Measurements from ENCODE around the gene FAAP20.

The FAAP20 gene, protein sequence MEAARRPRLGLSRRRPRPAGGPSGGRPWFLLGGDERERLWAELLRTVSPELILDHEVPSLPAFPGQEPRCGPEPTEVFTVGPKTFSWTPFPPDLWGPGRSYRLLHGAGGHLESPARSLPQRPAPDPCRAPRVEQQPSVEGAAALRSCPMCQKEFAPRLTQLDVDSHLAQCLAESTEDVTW

DNA sequence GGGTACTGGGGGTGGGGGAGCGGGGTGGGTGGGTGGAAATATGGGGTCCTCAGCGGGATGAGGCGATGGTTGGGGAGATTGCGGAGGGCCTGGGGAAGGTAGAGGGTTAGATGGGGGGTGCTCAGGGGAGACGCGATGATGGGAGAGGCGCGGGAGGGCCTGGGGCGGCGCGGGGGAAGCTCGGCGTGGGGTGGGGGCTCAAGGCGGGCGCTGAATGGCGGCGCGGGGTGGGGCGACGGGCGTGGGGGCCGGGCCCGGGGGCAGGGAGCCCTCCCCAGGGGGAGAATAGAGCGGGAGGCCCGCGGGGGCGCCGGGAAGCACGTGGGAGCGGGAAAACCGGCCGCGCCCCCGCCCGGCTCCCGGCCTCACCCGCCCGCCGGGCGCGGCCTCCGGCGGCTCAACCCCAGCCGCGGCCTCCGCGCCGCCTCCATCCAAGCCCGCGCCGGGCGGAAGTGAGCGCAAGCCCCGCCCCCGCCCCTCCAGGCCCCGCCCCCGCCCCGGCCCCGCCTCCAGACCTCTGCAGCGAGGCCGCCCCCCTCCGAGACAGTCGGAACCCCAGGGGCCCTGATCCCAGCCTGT is at the start of gene FAAP20:
TSS of gene FAAP20 (minus strand) at position 454 of the 579 bp plus-strand sequence. CDS start at position 431, 23 bp downstream.
- peak; percentile 71 for DNase-seq

DNA sequence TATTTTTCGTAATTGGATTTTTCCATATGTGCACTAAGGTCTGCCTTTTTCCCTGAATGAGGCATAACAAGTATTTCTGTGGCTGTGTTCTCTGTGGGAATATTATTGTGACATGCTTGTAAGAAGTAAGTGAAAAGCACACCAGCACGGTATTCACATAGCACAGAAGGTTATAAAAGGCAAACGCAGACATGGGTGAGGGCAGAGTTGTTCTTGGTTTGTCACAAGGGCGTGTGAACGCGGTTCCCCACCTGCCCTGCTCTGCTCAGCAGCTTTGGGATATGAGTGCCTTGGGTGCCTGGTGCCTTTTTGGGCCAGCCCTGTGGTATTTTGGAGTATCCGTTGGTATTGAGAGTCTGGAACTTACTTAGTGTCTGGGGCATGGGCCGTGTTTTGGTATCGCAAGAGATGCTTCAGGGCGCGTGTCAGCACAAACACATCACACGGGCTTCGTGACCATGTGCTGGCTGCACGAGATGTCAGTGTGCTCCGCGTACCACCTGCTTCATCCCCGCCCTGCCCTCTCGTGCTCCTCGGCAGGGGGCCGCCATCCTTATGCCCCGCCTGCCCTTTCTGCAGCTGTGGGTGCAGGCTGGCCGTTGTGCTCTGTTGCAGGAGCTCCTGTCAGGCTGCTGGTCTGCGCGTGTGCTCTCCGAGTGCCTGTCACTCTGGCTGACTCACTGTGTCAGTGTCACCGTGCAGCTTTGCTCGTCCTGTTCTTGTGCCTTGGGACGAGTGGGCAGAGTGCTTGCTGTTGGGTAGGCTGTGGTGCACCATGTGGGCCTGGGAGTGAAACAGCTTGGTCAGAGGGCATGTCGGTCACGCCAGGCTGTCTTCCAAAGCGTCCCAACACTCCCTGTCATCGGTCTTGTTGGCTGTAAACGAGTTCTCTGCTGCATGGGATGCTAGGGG is 48.5 kb upstream of the FAAP20 start:
- no peak for DNase-seq

GRCh38 chr1:2241820-2242219 is 47.2 kb upstream of the FAAP20 start:
- no peak for DNase-seq

DNA sequence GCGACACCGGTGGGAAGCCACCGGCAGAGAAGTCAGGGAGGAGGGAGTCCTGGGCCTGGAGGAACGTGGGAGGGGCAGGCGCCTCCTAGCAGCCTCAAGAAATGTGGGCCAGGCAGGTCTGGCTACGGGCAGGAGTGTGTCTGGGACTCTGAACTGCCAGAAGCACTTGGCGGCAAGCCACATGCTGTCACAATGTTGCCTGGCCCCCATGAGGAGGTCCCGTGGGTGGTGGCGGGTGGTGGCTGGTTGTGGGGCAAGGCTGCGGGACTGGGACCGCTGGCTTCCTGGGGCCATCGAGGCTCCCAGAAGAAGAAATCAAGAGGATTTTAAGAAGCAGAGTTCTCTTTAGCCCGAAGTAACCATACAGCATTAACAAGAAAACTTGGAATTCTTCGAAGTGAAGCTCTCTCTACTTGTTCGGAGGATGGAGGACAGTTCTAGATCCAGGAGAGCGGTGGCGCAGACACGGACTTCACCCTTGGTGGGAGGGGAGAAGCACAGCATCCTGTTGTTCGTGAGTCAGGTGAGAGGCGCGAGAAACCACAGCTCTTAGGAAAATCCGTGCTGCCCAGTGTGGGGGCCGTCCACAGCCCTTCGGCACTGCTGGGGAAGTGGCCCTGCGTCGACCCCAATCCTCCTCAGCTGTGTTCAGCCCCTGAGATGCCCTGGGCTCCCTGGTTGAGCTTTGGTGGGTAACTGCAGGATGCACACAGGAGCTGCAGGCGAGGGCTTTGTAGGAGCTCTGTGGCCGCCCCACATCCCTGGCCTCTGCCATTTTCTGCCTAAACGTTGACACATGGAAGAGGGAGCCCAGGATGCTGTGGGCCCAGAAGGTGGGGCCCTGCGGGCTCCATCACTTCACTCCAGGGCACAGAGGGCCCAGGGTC is 45.9 kb upstream of the FAAP20 start:
- DNase-seq: peak; percentile 55

GRCh38 chr1:2239384-2239985 is 44.9 kb upstream of the FAAP20 start:
- no peak for DNase-seq

GRCh38 chr1:2239013-2239370 is 44.4 kb upstream of the FAAP20 start:
- DNase-seq: no peak

DNA sequence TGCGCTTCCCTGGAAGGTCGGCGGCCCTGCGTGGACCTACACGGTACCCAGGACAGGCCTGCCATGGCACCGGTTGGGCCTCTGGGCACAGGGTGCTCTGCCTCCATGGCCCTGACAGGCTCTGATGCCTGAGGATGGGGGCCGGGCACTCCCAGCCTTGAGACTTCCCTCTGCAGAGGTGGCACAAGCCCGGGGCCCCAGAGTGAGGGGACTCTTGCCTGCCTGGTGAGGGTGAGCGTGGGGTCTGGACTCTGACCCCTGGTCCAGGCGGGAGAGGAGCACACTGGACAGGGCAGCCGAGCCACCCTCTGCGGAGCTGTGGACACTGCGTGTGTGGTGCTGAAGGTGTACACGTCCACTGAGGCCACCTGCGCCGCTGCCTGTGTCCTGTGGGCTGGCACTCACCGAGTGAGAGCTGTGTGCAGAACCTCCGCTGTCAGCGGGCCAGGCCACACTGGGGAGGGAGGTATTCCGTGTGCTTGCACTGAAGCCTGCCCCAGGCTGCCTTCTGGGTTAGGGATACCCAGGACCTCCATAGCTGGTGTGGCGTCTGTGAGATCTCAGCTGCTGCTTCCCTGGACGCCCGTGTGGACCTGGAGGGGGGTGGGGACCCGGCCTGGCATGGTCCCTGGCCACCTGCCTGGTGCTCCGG is 43.9 kb upstream of the FAAP20 start:
- DNase-seq: no peak

DNA sequence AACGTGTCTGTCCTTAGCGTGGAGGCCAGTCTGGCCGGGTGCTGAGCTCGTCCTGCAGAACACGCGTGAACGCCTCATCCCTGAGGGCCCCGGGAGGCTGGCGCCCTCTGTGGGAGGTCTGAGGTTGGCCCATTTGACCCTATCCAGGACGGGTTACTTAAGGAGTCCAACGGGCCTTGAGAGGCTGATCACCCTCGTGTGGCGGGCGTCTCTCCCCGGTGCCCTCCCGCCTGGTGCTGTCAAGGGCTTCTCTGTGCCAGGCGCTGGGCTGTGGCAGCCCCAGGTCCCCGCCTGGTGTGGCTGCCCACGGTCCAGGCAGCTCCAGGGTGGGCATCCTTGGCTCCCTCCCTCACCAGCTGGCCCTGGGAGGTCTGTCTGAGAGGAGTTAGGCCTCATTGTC is 43.2 kb upstream of the FAAP20 start:
- DNase-seq: no peak

DNA sequence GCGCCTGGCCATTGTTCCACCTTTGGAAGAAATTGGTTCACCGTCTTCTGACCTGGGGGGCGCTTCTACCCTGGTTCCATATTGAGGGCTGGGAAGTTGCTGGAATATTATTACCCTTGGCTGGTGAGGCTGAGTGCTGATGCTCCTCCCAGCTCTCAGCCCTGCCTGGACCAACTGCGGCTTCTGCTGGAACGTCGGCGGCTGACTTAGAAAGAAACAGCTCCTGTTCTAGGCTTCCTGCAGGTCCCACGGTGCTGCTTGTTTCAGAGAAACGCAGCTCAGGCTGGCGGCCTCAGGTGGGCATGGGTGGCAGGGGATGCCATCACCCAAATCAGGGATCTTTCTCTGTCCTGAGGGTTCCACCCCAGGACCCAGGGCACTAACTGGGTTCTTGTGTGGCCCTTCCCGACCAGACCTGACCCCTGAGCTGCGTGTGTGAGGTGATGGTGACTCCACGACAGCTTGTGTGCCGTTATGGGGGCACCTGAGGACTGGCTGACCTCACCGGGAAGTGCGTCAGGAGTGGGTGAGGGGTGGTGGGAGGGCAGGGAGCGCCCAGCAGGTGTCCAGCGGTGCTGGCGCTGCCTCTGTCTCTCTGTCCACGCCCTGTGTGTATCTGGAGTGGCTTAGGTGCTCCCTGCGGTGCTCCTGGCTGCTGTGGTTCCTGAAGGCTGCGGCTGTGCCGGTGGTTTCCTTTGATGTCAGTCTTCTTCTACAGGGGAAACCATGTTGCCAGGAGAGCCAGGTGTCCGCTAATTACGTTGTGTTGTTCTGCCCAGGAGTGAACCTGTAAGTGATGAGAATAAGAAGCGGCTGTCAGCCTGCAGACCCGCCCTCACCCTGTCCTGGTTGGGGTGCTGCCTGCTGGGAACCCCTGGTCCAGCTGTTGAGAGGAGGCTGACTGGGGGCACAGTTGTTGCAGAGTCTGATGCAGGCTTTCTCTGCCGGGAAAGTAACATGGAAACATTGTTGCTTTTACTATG is 42.4 kb upstream of the FAAP20 start:
- no peak for DNase-seq

- DNase-seq: no peak
Measured at GRCh38 chr1:2235300-2235998, 40.9 kb upstream of the FAAP20 start.

DNA sequence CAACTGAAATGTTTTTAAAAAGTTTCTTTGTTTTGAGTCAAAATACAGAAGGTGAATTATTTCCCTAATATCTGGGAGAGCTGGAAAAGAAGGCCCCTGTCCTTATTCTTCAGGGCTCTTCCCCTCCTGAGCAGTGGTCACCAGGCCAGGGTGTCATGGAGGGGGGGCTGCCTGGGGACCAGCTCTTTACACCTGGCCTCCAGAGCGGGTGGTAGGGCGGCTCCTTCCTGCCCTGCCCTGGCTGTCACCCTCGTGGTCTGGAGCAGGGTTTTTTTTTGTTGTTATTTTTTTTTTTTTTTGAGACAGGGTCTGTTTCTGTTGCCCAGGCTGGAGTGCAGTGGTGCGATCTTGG is 40.2 kb upstream of the FAAP20 start:
- DNase-seq: no peak

DNA sequence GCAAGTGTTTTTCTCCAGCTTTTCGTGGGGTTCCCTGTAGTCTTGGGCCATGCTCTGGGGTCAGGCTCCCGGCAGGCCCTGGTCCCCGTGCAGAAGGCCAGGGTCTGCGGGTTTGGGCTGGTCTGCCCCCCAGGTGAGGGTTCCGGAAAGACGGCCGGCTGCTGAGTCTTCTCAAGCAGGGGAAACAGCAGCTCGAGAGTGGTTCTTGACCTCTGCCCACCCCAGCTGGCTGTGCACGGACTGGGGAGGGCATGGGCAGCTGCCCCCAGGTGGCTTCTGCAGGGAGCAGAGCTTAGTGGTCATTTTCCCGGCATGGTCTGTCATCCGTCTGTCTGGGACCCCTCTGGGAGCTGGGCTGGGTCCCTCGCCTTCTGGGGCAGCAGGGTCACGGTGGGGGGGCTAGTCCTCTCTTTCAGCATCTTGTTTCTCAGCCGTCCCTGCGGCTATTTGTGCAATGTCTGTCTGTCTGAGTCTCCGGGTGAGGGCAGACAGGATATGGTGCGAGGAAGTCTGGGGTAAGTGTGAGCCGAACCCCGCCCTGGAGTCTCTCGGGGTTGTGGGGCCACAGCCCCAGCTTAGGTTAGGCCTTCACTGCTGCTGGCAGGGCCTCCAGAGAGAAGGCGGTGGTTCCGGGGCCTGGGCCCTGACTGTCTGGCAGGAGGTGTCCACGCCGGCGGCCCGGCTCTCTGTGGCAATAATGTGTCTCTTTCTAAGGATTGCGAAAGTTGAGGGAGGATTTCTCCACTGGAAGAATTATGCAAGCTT is 39.6 kb upstream of the FAAP20 start:
- DNase-seq: peak; percentile 62

DNA sequence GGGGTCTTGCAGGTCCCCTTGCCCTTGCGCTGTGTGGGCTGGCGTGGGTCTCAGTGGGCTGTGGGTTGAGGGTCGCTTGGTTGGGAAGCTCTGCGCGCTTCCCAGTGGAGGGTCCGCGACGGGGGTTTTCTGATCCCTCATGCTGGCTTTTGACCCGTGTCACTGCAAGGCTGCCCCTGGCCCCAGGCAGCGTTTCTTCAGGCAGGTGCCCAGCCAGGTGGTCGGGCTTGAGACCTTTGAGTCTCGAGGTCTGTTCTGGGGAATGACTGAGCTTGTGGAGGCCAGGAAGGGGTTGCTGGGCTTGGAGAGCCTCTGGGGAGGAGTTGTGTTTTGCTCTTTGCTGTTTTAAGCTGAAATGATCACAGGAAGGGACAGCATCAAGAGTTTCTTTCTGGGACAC is 38.9 kb upstream of the FAAP20 start:
- no peak for DNase-seq

DNA sequence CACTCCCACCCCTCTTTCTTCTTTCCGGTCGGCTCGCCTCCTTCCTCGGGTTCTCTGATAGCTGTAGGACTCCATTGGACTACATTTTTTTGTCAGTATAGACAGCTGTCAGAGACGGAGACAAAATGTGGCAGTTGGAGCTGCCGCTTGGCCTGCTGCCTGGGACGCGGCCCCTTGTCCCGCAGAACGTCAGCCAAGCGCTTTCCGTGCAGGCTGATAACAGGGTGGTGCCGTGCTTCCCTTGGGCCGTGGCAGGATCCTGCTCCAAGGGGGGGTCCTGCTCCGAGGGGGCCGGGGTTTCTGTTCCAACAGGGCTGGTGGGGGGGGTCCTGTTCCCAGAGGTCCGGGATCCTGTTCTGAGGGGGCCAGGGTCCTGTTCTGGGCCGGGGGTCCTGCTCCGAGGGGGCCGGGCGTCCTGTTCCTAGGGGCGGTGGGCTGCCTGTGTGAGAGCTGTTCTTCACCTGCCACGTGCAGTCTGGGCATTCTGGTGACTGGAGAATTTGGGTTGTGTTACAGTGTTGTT is 38.4 kb upstream of the FAAP20 start:
- no peak for DNase-seq

GRCh38 chr1:2232255-2232915 is 37.8 kb upstream of the FAAP20 start:
- no peak for DNase-seq

- DNase-seq: peak; percentile 39
Measured at GRCh38 chr1:2231532-2232254, 37.1 kb upstream of the FAAP20 start.

DNA sequence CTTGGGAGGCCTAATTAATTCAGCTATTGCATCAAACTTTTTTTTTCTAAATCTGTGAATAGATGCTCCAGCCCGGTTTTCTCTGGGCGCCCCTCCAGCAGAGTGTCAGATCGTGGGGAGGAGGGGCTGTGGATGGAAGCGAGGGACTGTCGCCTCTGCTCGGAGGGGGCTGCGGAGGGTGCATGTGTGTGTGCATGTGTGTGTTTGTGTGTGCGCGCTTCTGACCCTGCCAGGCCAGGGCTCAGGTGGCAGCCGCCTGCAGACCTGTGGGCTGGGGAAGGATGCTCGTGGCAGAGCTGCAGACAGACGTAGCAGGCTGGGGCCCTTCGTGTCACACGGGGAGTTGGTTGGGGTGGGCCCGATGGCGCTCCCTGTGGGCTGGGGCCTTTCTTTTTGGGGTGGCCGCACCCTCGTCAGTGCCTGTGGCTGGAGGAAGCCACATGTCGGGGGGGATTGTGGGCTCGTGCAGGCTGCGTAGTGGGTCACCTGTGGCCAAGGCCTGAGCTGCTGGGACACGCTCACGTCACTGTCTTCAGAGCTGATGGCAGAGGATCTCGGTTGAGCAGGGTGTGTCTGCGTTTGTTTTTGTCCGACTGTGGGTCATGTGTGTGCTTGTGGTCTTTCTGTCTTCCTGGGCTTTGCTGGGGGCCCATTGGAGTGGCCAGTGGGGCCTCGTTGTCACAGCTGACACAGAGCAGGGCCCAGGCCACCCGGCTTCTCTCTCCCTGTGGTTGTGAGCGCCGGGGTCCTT is 36.4 kb upstream of the FAAP20 start:
- peak; percentile 78 for DNase-seq

All from midbrain (tissue), 1 donor.